CD4-positive, alpha-beta T cell treated with Interleukin-17A for 4 hours (primary cell): Measurements from ENCODE around the gene NDOR1.

Source experiments
- DNase-seq: peaks from one replicate; pipeline ENCODE4 v3.0.0-alpha.2; 2020; ENCODE audit warnings: mixed read lengths

The NDOR1 gene

GRCh38 chr9:137167747-137168572 is 37.5 kb upstream of the NDOR1 start:
- DNase-seq: no peak

GRCh38 chr9:137168573-137168903 is 37.0 kb upstream of the NDOR1 start:
- no peak for DNase-seq

DNA sequence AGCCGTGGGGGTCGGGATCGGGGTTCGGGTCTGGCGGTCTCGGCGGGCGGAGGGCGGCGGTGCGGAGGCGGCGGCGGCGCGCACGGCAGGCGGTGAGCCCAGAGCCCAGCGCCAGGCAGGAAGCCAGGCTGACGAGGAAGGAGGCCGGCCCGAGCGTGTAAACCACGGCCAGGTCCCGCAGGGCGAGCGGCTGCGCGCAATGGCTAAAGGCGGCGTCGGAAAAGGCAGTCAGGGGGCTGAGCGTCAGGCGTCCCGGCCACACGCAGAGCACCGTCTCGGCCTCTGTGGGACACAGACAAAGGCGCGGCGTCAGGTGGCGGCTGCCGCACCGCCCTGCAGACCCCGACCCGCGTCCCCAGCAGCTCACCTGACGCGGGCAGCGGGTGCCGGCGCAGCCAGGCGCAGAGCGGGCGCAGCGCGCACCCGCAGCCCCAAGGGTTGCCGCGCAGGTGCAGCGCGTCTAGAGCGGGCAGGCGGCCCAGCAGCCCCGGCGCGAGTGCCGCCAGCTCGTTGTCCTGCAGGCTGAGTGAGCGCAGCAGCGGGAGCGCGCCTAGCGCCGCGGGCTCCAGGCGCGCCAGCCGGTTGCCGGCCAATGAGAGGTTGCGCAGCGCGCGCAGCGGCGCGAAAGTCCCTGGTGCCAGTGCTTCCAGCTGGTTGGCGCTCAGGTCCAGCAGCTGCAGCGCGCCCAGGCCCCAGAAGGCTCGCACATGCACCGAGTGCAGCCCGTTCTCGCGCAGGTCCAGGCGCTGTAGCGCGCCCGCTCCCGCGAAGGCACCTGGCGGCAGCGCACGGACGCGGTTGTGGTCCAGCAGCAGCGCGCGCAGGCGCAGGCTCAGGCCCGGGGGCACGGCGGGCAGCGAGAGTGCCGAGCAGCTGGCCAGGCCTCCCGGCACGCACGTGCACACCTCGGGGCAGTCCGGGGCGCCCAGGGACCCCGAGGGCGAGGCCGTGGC is 36.3 kb upstream of the NDOR1 start:
- DNase-seq: no peak

DNA sequence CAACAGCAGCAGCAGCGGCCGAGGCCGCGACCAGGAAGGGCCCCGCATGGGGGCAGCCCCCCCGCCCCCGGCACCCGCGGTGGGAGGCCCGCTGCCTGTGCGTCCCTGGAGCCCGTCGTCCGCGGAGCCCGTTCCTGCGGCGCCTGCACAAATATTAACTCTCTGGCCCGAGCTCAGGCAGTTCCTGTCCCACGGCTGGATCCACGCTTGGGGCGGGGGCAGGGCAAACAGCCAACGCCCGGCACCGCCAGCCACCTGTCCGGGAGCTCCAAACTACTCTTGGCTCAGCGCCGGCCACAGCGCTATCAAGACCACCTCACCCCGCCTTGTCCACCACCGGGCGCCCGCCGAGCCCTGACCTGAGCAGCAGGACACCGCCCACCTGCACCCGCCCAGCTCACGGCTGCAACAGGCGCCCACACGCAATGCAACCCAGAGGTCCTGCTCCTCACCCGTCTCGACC is 35.6 kb upstream of the NDOR1 start, which contains the start of gene LRRC26:
LRRC26 (minus strand) TSS at position 156 of the 463 bp plus-strand sequence; CDS start at position 48, 108 bp downstream.
- DNase-seq: no peak

- DNase-seq: no peak
These were observed 34.9 kb upstream of the NDOR1 start for GRCh38 chr9:137170486-137171148.

GRCh38 chr9:137171149-137171900 is 34.2 kb upstream of the NDOR1 start:
- DNase-seq: no peak

GRCh38 chr9:137172901-137173795 is 32.4 kb upstream of the NDOR1 start:
- DNase-seq: no peak

DNA sequence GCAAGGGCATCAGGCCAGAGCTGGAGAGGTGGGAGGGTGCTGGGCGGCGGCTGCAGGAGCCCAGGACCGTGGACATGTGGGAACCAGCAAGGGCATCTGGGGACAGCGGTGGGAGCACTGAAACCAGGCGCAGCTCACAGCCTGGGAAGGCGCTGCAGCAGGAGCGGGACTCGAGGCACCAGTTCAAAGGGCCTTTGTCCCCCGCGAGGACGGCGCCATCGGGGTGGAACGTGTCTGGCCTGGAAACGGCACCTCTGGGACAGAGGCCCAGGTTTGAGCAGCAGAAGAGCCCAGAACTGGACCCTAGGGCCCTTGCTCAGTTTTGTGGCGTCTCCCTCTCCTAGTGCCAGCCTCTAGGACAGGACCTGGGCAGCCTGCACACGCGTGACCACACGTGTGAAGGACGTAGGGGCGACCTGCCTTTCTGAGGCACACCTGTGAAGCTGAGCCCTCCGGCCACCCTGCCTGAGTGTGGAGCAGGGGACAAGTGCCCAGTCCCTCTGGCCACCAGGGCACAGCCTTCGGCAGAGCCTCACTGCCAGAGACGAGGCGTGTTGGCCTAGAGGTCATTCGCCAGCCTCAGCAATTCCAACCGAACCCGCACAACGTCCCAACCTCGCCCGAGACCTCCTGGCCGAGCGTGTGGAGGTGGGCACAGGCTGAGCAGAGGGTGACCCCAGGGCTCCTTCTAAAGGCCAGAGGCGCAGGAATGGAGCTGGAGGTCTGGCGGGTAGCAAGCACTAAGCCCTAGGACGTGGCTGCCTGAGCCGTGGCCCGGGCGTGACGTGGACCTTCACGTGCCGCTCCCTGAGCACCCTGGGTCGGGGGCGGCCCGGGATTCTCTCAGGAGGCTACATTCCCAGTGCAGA is 31.5 kb upstream of the NDOR1 start:
- DNase-seq: no peak

DNA sequence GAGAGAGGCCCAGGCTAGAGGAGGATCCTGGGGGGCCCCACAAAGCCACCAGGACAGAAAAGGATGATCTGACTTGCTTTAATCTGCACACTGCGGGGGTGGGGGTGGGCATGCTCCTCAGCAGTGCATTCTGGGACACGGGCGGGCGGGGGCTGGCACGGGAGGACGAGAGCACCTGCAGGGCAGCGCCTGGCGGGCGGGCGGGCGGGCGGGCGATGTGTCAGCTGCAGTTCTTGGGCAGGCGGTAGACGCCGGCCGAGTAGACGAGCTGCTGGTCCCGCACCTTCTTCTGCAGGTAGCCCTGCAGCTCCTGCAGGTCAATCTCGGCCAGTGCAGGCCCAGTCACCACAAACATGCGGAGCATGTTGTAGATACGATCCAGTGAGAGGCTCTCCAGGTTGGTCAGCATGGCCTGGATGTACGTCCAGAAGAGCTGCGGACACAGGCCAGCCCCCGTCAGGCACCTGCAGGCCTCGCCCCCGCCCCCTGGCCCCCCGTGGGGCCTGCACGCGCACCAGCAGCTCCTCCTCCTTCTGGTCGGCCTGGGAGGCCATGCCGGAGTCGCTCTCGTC is 30.7 kb upstream of the NDOR1 start:
- no peak for DNase-seq

DNA sequence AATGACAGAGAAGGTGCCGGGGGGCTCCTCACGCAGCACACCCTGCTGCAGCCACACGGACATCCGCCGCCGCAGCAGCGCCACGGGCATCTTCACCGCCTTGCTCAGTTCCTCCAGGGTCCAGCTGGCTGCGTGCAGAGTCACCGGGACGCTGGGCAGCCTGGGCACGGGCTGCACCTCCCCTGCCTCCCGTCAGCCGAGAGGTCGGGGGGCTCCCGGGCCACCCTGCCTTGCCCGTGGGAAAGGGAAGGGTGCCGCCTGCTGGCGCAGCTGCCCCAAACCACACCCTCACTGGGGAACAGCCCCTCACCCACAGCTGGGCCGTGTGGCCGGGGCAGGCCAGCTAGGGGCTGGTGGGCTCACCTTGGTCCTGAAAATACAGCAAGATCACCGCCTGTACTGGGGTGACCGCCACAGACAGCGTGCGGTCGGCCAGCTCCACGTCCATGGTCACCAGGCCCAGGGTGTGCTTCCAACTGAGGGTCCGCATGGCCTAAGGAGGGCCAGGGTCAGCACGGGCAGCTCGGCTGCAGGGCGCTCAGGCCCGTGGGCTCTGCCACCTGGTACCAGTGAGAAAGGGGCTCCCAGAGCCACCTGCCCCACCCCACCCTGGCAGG is 30.0 kb upstream of the NDOR1 start:
- DNase-seq: peak; percentile 28

DNA sequence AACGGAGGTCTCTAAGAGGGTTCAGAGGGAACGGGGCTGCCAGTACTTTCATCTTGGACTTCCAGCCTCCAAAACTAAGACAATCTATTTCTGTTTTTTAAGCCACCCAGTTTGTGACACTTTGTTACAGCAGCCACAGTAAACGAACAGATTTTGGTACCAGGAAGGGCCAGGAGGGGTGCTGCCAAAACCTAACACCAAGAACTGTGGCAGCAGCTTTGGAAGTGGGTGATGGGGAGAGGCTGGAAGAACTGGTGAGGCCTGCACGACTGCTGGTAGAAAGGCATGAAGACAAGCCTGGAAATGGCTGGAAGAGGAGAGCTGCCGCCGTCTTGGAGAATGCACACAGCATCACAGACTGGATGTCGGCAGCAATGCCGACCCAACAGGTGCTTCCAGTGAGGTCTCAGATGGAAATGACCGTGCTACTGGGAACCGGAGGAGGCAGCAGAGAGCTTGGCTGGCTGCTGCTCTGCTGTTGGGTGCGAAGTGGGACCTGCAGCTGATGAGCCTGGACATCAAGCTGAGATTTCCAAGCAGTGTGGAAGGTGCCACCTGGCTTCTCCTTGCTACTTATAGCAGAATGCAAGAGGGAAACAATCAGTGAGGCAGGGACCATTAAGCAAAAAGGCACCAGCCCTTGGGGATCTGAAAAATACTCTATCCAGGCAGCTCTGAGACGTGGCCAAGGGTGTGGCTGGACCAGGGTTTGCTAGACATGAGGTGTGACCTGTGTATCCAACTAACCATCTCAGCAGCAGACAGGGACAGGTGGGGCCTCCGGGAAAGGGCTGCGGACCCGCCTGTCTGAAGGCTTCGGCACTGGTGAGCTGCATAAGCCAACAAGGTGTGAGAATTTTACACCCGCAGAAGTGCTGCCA is 29.0 kb upstream of the NDOR1 start:
- peak; percentile 35 for DNase-seq

DNA sequence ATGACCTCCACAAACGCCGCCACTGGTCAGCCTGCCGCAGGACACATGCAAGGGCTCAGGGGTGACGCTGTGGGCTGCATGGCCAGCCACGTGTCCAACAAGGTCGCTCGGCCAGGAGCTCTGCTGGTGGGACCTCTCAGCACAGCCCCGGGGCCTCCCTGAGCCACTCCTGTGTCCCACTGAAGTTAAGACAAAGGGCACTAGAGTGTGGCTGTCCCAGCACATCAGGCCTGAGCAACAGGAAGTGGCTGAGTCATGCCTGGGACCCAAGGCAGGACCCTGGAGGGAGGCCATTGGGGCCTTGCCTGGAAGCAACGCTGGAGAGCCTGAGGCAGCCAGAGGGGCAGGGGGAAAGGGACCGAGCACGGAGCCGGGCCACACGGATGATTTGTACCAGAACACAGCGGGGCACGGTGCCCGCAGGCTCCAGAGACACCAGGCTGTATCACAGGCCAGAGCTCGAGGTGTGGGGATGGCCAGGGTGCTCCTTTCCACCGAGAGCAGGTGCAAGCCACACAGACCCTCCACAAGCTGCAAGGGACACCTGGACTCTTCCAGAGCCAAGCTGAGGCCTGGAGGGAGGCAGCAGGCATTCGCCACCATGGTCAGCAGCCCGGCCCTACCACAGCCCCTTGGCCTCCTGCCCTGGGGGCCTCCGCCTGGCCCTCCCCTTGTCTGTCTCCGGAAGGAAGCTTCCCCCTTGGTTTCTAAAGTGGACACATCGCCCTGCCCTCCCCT is 27.1 kb upstream of the NDOR1 start:
- DNase-seq: no peak

DNA sequence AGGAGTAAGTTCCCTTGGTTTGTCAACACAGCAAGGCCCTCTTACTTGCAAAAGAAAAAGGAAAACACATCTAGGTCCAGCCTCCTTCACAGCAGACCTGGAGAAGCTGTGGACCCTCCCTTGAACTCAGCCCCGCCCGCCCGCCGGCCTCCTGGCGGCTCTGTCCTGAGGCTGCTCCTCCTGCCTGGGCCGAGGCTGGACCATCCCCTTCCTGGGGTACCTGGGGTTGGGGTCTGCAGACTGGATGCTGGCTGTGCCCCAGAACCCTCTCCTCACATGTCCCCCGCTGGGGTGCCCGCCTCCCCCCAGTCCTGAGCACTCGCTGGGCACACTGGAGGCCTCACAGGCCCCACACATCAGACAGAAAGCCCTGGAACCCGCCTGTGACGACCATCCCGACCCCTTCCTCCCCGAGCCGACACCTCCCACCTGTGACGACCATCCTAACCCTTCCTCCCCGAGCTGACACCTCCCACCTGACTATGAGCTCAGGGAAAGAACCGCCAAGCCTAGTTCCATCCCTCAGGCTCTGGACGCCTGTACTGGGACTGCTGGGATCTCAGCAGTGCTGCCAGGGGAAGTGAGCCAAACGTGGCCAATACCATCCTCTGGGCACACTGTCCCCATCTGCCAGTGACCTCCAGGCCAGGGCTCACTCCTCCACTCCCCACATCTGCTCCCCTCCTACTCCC is 26.4 kb upstream of the NDOR1 start:
- DNase-seq: no peak

- DNase-seq: no peak
These were observed 25.7 kb upstream of the NDOR1 start for GRCh38 chr9:137179761-137180160.

- no peak for DNase-seq
These were observed 25.0 kb upstream of the NDOR1 start for GRCh38 chr9:137180491-137180890.

GRCh38 chr9:137181680-137182079 is 23.8 kb upstream of the NDOR1 start:
- no peak for DNase-seq

- no peak for DNase-seq
These were observed 22.7 kb upstream of the NDOR1 start for GRCh38 chr9:137182836-137183235.
